Rectal smooth muscle tissue (tissue), 1 donor: ENCODE data around the gene MOB3A.

Experiments used
- H3K27ac ChIP-seq: one replicate; pipeline ENCODE4 v1.7.0; 2013; ENCODE audit warnings: low read depth, low read length, inconsistent platforms
- H3K27me3 ChIP-seq: one replicate; pipeline ENCODE4 v1.7.0; 2013; ENCODE audit warnings: low read length; ENCODE audit not compliant: control insufficient read depth, insufficient read depth
- H3K36me3 ChIP-seq: one replicate; pipeline ENCODE4 v1.7.0; 2013; ENCODE audit warnings: low read length; ENCODE audit not compliant: control insufficient read depth, insufficient read depth
- H3K4me1 ChIP-seq: one replicate; pipeline ENCODE4 v1.7.0; 2013; ENCODE audit warnings: low read length; ENCODE audit not compliant: control insufficient read depth, insufficient read depth
- H3K4me3 ChIP-seq: one replicate; pipeline ENCODE4 v1.7.0; 2013; ENCODE audit warnings: low read length
- H3K9ac ChIP-seq: one replicate; pipeline ENCODE4 v1.7.0; 2013; ENCODE audit warnings: low read length

MOB3A gene

DNA sequence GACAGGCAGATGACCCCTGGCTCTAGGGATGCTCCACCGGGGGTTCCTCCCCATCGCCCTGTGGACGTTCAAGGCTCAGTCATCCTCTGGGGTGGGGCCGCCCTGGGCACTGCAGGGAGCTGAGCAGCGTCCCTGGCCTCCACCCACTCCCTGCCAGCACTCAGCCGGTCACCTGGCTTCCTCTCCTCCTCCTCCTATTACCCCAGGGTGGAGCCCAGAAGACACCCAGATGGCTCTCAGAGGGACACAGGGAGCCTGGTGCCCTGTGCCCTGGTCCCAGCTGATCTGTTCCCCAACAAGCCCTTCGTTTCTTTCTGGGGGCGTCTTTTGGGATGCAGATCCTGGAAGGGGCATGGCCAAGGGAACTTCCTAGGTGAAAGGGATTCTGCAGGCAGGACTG lies 41.4 kb downstream of the MOB3A start:
- Histone ChIP-seq H3K4me3 (no peak overlapping the region), H3K36me3 (no peaks in the 10 kb centered on the region), H3K4me1 (peaks cover 19% of the 10 kb centered on the region), H3K9ac (no peak overlapping the region), H3K27me3 (no peaks in the 10 kb centered on the region), H3K27ac (peak overlapping the region; percentile 3)

DNA sequence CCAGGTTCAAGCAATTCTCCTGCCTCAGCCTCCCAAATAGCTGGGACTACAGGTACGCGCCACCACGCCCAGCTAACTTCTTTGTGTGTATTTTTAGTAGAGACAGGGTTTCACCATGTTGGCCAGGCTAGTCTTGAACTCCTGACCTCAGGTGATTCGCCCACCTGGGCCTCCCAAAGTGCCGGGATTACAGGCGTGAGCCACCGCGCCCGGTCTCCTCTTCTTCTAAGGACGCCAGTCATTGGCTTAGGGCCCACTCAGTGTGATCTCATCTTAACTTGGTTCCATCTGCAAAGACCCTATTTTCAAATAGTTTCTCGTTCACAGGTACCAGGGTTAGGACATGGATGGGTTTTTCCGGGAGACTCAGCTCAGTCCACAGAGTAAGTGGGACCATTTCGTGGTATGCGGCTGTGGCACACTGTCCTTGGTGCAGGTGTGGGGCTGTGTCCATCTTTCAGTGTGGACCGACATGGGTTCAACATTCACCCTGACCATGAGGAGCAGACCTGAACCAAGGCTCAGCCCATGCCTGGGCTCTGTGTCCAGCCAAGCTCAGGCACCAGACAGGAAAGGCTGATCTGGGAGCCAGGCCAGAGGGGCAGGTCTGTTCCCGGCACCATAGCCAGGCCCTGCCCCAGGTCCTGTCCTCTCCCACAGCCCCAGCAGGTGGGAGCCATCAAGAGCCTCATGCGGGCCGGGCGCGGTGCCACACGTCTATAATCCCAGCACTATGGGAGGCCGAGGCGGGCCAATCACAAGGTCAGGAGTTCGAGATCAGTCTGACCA lies 42.3 kb downstream of the MOB3A start:
- H3K4me1 ChIP-seq, result peaks cover 21% of the 10 kb centered on the region
- no peak overlapping the region for H3K4me3 ChIP-seq
- H3K27me3 ChIP-seq, result no peaks in the 10 kb centered on the region
- no peak overlapping the region for H3K9ac ChIP-seq
- H3K27ac ChIP-seq, result no peak overlapping the region
- no peaks in the 10 kb centered on the region for H3K36me3 ChIP-seq

DNA sequence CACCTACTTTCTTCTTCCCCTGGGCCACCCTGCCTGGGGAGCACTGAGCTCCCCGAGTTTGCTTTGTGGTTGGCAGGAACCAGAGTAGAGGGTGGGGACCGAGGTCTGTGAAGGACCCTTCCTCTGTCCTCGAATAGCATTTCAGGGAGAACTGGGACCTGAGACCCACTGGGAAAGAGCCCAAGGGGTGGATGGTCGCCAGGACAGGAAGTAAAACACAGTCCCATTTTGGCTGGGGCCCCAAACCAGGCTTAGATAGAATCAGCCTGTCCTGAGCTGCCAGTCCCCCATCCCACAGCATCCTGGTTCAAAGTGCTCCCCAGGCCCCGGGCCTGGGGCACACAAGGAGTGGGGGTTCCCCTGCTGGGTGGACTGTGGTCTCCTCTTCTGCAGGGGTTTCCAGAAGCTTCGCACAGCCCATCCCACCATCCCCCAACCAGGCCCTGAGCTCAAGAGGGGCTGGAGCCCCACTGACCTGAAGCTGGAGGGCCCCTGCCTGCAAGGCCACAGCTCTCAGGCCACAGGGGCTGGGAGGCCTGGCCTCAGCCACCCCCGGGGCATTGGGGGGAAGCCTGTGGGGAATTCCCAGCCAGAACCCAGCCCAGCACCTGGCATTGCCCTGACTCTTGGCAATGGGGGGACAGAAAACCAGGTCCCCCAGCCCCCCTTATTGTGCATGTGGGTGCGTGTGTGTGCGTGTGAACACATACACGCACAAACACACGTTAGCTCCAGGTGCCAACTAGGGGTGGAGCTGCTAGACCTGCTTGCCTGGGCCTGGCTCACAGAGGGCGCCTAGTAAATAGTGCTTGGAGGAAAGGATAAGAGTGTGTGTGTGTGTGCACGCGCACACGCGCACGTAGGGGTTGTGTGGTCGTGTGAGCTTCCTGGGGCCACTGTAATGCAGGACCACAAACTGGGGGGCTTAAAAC lies 44.1 kb downstream of the MOB3A start:
- H3K4me1 ChIP-seq, result peaks cover 31% of the 10 kb centered on the region
- no peak overlapping the region for H3K9ac ChIP-seq

GRCh38 chr19:2050991-2051772 lies 44.9 kb downstream of the MOB3A start, which contains the start of gene MKNK2:
TSS of gene MKNK2 (minus strand) at chr19:2051244. CDS start at chr19:2050851, 393 bp downstream.
- Histone ChIP-seq H3K27ac (peak within 1 kb of the TSS; percentile 95), H3K9ac (peak within 1 kb of the TSS; percentile 96), H3K4me1 (peaks cover 30% of the 10 kb centered on the region), H3K4me3 (peak within 1 kb of the TSS; percentile 98), H3K27me3 (no peaks in the 10 kb centered on the region), H3K36me3 (peaks cover 6% of the 10 kb centered on the region)

More for the DNA sequence above, 44.1 kb downstream of the MOB3A start:
- Histone ChIP-seq H3K27ac (peak overlapping the region; percentile 90), H3K27me3 (no peaks in the 10 kb centered on the region), H3K36me3 (peaks cover 4% of the 10 kb centered on the region), H3K4me3 (peak overlapping the region; percentile 67)

- H3K27me3 ChIP-seq, result no peaks in the 10 kb centered on the region
- H3K4me3 ChIP-seq, result peak overlapping the region; percentile 98
- peaks cover 6% of the 10 kb centered on the region for H3K36me3 ChIP-seq
- peak overlapping the region; percentile 95 for H3K27ac ChIP-seq
- peak overlapping the region; percentile 96 for H3K9ac ChIP-seq
- peaks cover 24% of the 10 kb centered on the region for H3K4me1 ChIP-seq
These were observed 45.7 kb downstream of the MOB3A start for GRCh38 chr19:2050349-2050990.

GRCh38 chr19:2049741-2050348 lies 46.3 kb downstream of the MOB3A start:
- Histone ChIP-seq H3K4me1 (peaks cover 24% of the 10 kb centered on the region), H3K4me3 (peak overlapping the region; percentile 98), H3K36me3 (peaks cover 9% of the 10 kb centered on the region)

GRCh38 chr19:2048959-2049740 lies 47.0 kb downstream of the MOB3A start:
- H3K36me3 ChIP-seq, result peaks cover 14% of the 10 kb centered on the region
- peak overlapping the region; percentile 95 for H3K27ac ChIP-seq
- H3K4me1 ChIP-seq, result peaks cover 24% of the 10 kb centered on the region

More at GRCh38 chr19:2049741-2050348, 46.3 kb downstream of the MOB3A start:
- Histone ChIP-seq H3K9ac (peak overlapping the region; percentile 96), H3K27ac (peak overlapping the region; percentile 95), H3K27me3 (no peaks in the 10 kb centered on the region)

GRCh38 chr19:2048104-2048958 lies 47.8 kb downstream of the MOB3A start:
- H3K27ac ChIP-seq, result peak overlapping the region; percentile 95
- H3K4me3 ChIP-seq, result peak overlapping the region; percentile 98
- no peak overlapping the region for H3K9ac ChIP-seq
- no peaks in the 10 kb centered on the region for H3K27me3 ChIP-seq
- H3K4me1 ChIP-seq, result peaks cover 25% of the 10 kb centered on the region
- H3K36me3 ChIP-seq, result peaks cover 14% of the 10 kb centered on the region

More at GRCh38 chr19:2048959-2049740, 47.0 kb downstream of the MOB3A start:
- peak overlapping the region; percentile 96 for H3K9ac ChIP-seq
- H3K4me3 ChIP-seq, result peak overlapping the region; percentile 98
- no peaks in the 10 kb centered on the region for H3K27me3 ChIP-seq

DNA sequence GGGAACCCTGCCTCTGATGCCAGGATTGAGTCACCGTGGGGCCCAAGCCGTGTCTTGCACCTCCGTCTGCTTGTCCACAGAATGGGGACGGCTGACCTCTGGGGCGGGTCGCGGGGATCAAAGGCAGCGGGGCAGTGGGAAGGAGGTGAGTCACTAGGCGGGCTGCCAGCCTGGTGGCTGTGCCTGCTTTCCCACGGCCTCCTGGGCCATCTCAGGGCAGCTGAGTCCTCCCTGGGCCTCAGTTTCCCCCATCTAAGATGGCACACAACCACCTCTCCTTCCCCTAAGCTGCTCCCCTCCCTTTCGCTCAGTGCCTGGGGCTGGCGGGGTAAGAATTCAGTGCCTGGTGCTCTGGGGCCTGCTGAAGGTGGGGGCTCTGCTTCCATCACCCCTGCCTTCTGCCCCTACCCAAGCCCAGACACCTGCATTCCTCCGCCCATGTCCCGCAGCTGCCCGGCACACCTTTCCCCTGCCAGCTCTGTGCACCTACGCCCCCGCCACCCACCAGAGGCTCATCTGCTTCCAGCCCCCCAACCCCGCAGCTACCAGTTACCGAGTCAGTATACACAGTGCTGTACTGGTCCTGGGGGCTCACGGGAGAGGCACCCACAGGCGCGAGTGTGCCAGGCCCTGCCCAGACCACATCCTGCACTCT lies 48.5 kb downstream of the MOB3A start:
- Histone ChIP-seq H3K36me3 (peaks cover 14% of the 10 kb centered on the region), H3K4me1 (peaks cover 33% of the 10 kb centered on the region), H3K9ac (peak overlapping the region; percentile 16), H3K4me3 (peak overlapping the region; percentile 37), H3K27ac (no peak overlapping the region), H3K27me3 (no peaks in the 10 kb centered on the region)

GRCh38 chr19:2047076-2047448 lies 49.1 kb downstream of the MOB3A start:
- Histone ChIP-seq H3K4me1 (peaks cover 37% of the 10 kb centered on the region), H3K27me3 (no peaks in the 10 kb centered on the region), H3K4me3 (no peak overlapping the region), H3K27ac (no peak overlapping the region), H3K9ac (no peak overlapping the region), H3K36me3 (peaks cover 14% of the 10 kb centered on the region)
